Memory B cell (primary cell): ENCODE results near the gene GDF3.
"Not testable (repeated sequence)": the region's sequence is repeated elsewhere in the genome, so short reads cannot be mapped to it uniquely, and the experiment has no call there.

Experiments used
- ATAC-seq: fragments of 150-1000 bp; cut with Tn5 transposase; 2 replicates; pipeline ENCODE4 v1.10.0; 2021; ENCODE audit warnings: low read depth, mild to moderate bottlenecking, moderate library complexity
- DNase-seq, 2 donors: peaks; one replicate each; pipeline ENCODE4 v3.0.0; 2022; ENCODE audit warnings: low spot score in 2 of 2
- H3K27ac Mint-ChIP-seq: one replicate; pipeline ENCODE4 v1.8.0; 2022; ENCODE audit warnings: mild to moderate bottlenecking, moderate library complexity, mixed read lengths
- H3K27me3 Mint-ChIP-seq: one replicate; pipeline ENCODE4 v1.8.0; 2022; ENCODE audit warnings: mixed read lengths
- H3K36me3 Mint-ChIP-seq: one replicate; pipeline ENCODE4 v1.8.0; 2022; ENCODE audit warnings: mild to moderate bottlenecking, mixed read lengths
- H3K4me1 Mint-ChIP-seq: one replicate; pipeline ENCODE4 v1.8.0; 2022; ENCODE audit warnings: mixed read lengths
- H3K4me3 Mint-ChIP-seq: one replicate; pipeline ENCODE4 v1.8.0; 2022; ENCODE audit warnings: mild to moderate bottlenecking, moderate library complexity, mixed read lengths
- H3K9me3 Mint-ChIP-seq: one replicate; pipeline ENCODE4 v1.8.0; 2022; ENCODE audit warnings: mixed read lengths

Gene GDF3

DNA sequence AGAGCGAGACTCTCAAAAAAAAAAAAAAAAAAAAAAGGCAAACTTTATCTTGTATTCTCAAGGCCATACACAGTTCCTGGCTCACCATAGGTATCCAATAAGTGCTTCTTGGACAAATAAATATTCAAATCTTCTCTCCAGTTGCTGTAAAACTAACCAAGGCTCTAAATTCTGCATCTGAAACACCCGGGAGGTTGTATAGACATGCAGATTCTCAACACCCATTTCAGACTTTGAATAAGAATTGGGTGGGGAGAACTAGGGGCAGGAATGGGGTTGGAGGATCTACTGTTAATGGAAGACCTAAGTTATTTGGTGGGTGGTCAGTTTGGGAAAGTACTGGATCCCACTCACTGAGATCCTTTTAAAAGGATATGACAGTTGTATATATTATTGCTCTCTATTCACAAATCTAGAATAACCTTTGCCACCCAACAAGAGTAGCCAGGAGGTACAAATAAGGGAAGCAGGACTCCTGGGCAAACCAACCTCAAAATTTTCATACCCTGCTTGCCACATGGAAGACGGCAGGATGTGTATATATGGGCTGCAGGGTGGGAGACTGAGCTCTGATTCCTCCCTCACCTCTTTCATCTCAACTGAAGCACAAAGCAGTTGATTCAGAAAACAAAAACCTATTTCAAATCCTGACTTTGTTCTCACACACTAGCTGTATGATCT lies 879 bp downstream of the GDF3 start:
- DNase-seq: no peak
- ATAC-seq: no peak
- Mint-ChIP-seq H3K9me3 (no peaks in the 10 kb centered on the region), H3K36me3 (no peaks in the 10 kb centered on the region), H3K4me3 (no peak overlapping the region), H3K27ac (no peak overlapping the region), H3K27me3 (peaks cover 8% of the 10 kb centered on the region), H3K4me1 (peaks cover 9% of the 10 kb centered on the region)

DNA sequence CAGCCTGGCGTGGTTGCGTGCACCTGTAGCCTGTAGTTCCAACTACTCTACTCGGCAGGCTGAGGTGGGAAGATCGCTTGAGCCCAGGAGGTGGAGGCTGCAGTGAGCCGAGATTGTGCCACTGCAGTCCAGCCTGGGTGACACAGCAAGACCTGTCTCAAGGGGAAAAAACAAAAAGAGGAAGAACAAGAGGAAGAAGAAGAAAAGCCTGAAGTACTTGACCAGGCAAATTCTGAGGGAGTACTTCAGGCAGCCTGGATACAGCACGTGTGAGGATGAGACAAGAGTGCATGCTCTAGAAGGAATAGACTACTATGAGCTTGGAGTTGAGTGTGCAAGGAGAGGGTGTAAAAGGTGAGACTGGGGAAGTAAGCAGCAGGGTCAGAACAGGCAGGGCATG lies 1.8 kb downstream of the GDF3 start:
- peaks cover 8% of the 10 kb centered on the region for H3K27me3 Mint-ChIP-seq
- H3K4me1 Mint-ChIP-seq: peaks cover 9% of the 10 kb centered on the region
- no peak overlapping the region for H3K4me3 Mint-ChIP-seq
- no peak for ATAC-seq
- no peak for DNase-seq
- no peak overlapping the region for H3K27ac Mint-ChIP-seq
- H3K36me3 Mint-ChIP-seq: no peaks in the 10 kb centered on the region
- no peaks in the 10 kb centered on the region for H3K9me3 Mint-ChIP-seq

DNA sequence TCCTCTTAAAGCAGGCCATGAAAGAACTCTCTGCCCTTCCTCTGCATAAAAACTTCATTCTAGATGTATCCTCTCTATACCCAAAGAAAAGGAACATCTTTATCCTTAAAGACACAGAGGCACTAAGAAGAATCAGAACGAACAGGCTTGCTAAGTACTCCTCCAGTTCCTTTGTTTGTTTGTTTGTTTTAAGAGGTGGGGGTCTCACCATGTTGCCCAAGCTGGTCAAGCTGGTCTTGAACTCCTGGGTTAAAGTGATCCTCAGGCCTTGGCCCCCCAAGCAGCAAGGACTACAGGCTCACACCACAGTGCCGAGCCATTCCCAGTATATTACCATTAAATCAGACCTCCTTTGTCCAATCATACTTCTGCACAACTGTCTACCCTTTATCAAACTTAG lies 14.0 kb downstream of the GDF3 start:
- Mint-ChIP-seq H3K36me3 (no peaks in the 10 kb centered on the region), H3K27me3 (peaks cover 6% of the 10 kb centered on the region), H3K4me3 (no peak overlapping the region), H3K4me1 (no peaks in the 10 kb centered on the region), H3K27ac (no peak overlapping the region), H3K9me3 (no peaks in the 10 kb centered on the region)
- ATAC-seq (no peak), DNase-seq (no peak)

GRCh38 chr12:7679251-7680045 lies 16.1 kb downstream of the GDF3 start:
- no peak overlapping the region for H3K27ac Mint-ChIP-seq

DNA sequence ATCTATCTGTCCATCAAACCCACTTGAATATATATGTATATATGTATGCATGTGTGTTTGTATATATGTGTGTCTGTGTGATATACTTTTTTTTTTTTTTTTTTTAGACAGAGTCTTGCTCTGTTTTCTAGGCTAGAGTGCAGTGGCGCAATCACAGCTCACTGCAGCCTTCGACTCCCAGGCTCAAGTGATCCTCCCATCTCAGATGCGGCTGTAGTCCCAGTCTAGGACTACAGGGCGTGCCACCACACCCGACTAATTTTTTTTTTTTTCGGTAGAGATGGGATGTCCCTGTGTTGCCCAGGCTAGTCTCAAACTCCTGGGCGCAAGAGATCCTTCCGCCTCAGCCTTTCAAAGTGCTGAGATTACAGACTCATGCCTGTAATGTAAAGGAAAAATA lies 16.8 kb downstream of the GDF3 start:
- Mint-ChIP-seq H3K9me3 (no peaks in the 10 kb centered on the region), H3K27ac (no peak overlapping the region), H3K4me3 (no peak overlapping the region), H3K36me3 (no peaks in the 10 kb centered on the region), H3K27me3 (peaks cover 6% of the 10 kb centered on the region), H3K4me1 (no peaks in the 10 kb centered on the region)
- no peak for ATAC-seq
- no peak for DNase-seq

More at GRCh38 chr12:7679251-7680045, 16.1 kb downstream of the GDF3 start:
- ATAC-seq: no peak
- no peaks in the 10 kb centered on the region for H3K4me1 Mint-ChIP-seq
- H3K4me3 Mint-ChIP-seq: no peak overlapping the region
- no peak for DNase-seq
- no peaks in the 10 kb centered on the region for H3K9me3 Mint-ChIP-seq
- H3K27me3 Mint-ChIP-seq: peaks cover 4% of the 10 kb centered on the region
- no peaks in the 10 kb centered on the region for H3K36me3 Mint-ChIP-seq

DNA sequence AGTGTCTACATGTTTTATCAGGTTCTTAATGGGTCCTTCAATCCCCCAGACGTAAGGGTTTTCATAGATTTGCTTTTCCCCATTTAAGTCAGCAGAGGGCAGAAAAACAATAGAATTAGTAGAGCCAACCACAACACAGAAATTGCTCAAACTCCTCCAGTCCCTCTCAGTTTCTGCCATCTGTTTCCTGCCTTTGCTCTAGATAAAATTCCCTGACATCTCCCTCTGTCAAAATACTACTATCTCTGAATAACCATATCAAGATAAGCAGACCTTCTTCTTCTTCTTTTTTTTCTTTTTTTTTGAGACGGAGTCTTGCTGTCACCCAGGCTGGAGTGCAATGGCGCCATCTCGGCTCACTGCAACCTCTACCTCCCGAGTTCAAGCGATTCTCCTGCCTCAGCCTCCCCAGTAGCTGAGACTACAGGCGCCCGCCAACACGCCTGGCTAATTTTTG lies 18.1 kb downstream of the GDF3 start:
- not testable (repeated sequence) for H3K9me3 Mint-ChIP-seq, DNase-seq, H3K36me3 Mint-ChIP-seq, H3K4me3 Mint-ChIP-seq, H3K4me1 Mint-ChIP-seq, H3K27ac Mint-ChIP-seq, H3K27me3 Mint-ChIP-seq
- peak; percentile 15 for ATAC-seq

- H3K36me3 Mint-ChIP-seq, H3K4me1 Mint-ChIP-seq, H3K9me3 Mint-ChIP-seq, H3K27me3 Mint-ChIP-seq, H3K27ac Mint-ChIP-seq, DNase-seq, H3K4me3 Mint-ChIP-seq: not testable (repeated sequence)
- peak; percentile 56 for ATAC-seq
Observed at GRCh38 chr12:7675455-7675854, 20.1 kb downstream of the GDF3 start.

- H3K36me3 Mint-ChIP-seq: no peaks in the 10 kb centered on the region
- DNase-seq: no peak
- no peaks in the 10 kb centered on the region for H3K9me3 Mint-ChIP-seq
- no peak overlapping the region for H3K4me3 Mint-ChIP-seq
- H3K27ac Mint-ChIP-seq: no peak overlapping the region
- H3K27me3 Mint-ChIP-seq: no peaks in the 10 kb centered on the region
- no peak for ATAC-seq
- H3K4me1 Mint-ChIP-seq: peaks cover 3% of the 10 kb centered on the region
Observed at GRCh38 chr12:7668171-7668570, 27.4 kb downstream of the GDF3 start.

DNA sequence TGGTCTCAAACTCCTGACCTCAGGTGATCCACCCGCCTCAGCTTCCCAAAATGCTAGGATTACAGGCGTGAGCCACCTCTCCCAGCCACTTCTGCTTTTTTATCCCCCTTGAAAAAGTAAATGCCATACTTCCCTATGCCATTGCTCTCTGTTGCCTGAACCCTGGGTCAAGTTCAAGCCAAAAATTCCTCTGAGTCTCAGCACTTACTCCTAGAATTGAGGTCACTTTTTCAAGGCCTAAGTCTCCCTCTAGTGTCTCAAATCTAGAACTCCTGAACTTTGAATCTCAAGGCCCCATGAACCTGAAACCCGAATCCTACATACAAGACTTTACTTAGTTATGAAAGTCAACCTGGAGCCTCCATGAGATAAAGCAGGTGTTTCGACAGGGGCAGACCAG lies 28.4 kb downstream of the GDF3 start:
- no peaks in the 10 kb centered on the region for H3K9me3 Mint-ChIP-seq
- no peak for ATAC-seq
- H3K4me3 Mint-ChIP-seq: no peak overlapping the region
- no peak overlapping the region for H3K27ac Mint-ChIP-seq
- no peak for DNase-seq
- H3K4me1 Mint-ChIP-seq: peaks cover 3% of the 10 kb centered on the region
- H3K36me3 Mint-ChIP-seq: no peaks in the 10 kb centered on the region
- H3K27me3 Mint-ChIP-seq: no peaks in the 10 kb centered on the region

GRCh38 chr12:7666595-7666994 lies 29.0 kb downstream of the GDF3 start:
- ATAC-seq (no peak), DNase-seq (no peak)
- H3K9me3 Mint-ChIP-seq: no peaks in the 10 kb centered on the region
- H3K27me3 Mint-ChIP-seq: no peaks in the 10 kb centered on the region
- no peak overlapping the region for H3K27ac Mint-ChIP-seq
- H3K4me3 Mint-ChIP-seq: no peak overlapping the region
- H3K4me1 Mint-ChIP-seq: peaks cover 3% of the 10 kb centered on the region
- no peaks in the 10 kb centered on the region for H3K36me3 Mint-ChIP-seq

GRCh38 chr12:7661741-7662140 lies 33.8 kb downstream of the GDF3 start:
- DNase-seq: no peak

GRCh38 chr12:7656121-7656520 lies 39.5 kb downstream of the GDF3 start:
- H3K4me3 Mint-ChIP-seq: no peak overlapping the region
- peaks cover 14% of the 10 kb centered on the region for H3K27me3 Mint-ChIP-seq
- no peaks in the 10 kb centered on the region for H3K9me3 Mint-ChIP-seq
- H3K36me3 Mint-ChIP-seq: no peaks in the 10 kb centered on the region
- no peak for DNase-seq
- H3K4me1 Mint-ChIP-seq: no peaks in the 10 kb centered on the region
- ATAC-seq: no peak
- no peak overlapping the region for H3K27ac Mint-ChIP-seq

More at GRCh38 chr12:7661741-7662140, 33.8 kb downstream of the GDF3 start:
- peaks cover 3% of the 10 kb centered on the region for H3K4me1 Mint-ChIP-seq
- no peaks in the 10 kb centered on the region for H3K36me3 Mint-ChIP-seq
- H3K27me3 Mint-ChIP-seq: peaks cover 5% of the 10 kb centered on the region
- H3K9me3 Mint-ChIP-seq: no peaks in the 10 kb centered on the region
- H3K4me3 Mint-ChIP-seq: no peak overlapping the region
- H3K27ac Mint-ChIP-seq: no peak overlapping the region
- ATAC-seq: no peak

GRCh38 chr12:7650091-7650490 lies 45.5 kb downstream of the GDF3 start:
- no peak for ATAC-seq
- Mint-ChIP-seq H3K27ac (no peak overlapping the region), H3K36me3 (no peaks in the 10 kb centered on the region), H3K4me3 (no peak overlapping the region), H3K27me3 (peaks cover 7% of the 10 kb centered on the region), H3K9me3 (no peaks in the 10 kb centered on the region), H3K4me1 (peaks cover 10% of the 10 kb centered on the region)
- DNase-seq: no peak

DNA sequence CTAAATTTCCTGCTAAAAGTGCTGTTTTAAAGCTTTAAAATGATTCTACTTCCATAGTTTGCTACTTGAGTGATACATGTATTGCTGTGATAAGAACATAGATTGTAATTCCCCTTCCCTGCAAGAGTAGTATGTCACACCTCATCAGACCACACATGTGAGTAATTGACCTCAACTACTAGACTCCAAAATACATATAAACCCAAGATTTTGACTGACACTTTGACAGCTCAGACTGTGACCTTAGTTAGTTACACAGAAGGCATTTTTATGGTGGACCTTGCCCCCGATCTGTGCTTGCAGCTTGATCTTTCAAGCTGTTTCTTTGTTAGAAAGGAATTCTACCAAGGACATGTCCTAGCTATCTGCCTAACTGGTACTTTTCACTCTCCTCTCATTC lies 48.5 kb downstream of the GDF3 start:
- H3K4me1 Mint-ChIP-seq: peaks cover 10% of the 10 kb centered on the region
- H3K9me3 Mint-ChIP-seq: no peaks in the 10 kb centered on the region
- H3K36me3 Mint-ChIP-seq: no peaks in the 10 kb centered on the region
- H3K27me3 Mint-ChIP-seq: peaks cover 5% of the 10 kb centered on the region
- H3K4me3 Mint-ChIP-seq: no peak overlapping the region
- H3K27ac Mint-ChIP-seq: no peak overlapping the region
- DNase-seq (no peak), ATAC-seq (no peak)

DNA sequence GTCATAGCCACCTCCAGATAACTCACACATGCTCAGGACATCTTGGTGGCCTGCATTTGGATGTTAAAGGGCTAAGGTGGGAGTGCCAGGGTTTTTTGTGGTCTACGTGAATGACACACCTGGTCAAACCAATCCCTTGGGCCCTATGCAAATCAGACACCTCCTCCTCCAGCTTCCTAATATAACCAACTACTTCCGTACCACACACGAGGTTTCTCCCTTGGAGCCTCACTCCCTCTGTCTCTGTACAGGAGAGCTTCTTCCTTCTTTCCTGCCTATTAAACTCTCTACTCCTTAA lies 49.4 kb downstream of the GDF3 start:
- DNase-seq (no peak), ATAC-seq (no peak)
- H3K27me3 Mint-ChIP-seq: peaks cover 5% of the 10 kb centered on the region
- no peak overlapping the region for H3K4me3 Mint-ChIP-seq
- no peaks in the 10 kb centered on the region for H3K9me3 Mint-ChIP-seq
- no peaks in the 10 kb centered on the region for H3K36me3 Mint-ChIP-seq
- H3K27ac Mint-ChIP-seq: no peak overlapping the region
- H3K4me1 Mint-ChIP-seq: peaks cover 10% of the 10 kb centered on the region
